H1 (cell line): ENCODE data around the gene HS6ST1. TPM values are rescaled to one million over a fixed set of nuclear protein-coding genes. Genes with fewer than 3 reads are reported as not detected.
"Not testable (repeated sequence)": the region's sequence is repeated elsewhere in the genome, so short reads cannot be mapped to it uniquely, and the experiment has no call there.

ENCODE experiments used
- CTCF ChIA-PET: fragments of 300-600 bp; sonication (Branson Sonifier 250); formaldehyde crosslinking; loops from one replicate; lab custom pipeline; 2021; ENCODE audit not compliant: partially characterized antibody; lab: Charles Lee
- POLR2A ChIA-PET: fragments of 300-600 bp; sonication (Branson Sonifier 250); formaldehyde crosslinking; loops from one replicate; lab custom pipeline; 2021; ENCODE audit warnings: inconsistent platforms; ENCODE audit not compliant: partially characterized antibody; lab: Charles Lee
- DNase-seq, 2 experiments: peaks; one replicate each; pipeline versions ENCODE4 v3.0.0 to v3.0.0-alpha.2; 2010 to 2022; ENCODE audit warnings: low spot score in 2 of 2, low read depth in 1 of 2, mixed read lengths in 1 of 2
- FAIRE-seq: peaks from 2 replicates; lab custom pipeline; 2011; peaks lifted over from hg19 to GRCh38; lab: Jason Lieb, UNC
- H2AFZ ChIP-seq: 2 replicates; pipeline ENCODE4 v1.8.1; 2012; ENCODE audit warnings: low read length, inconsistent platforms
- H2AK5ac ChIP-seq: 2 replicates; pipeline ENCODE4 v1.6.1; 2013; ENCODE audit warnings: low read depth, low read length
- H2BK120ac ChIP-seq: replicated peaks from 2 replicates; pipeline ENCODE3; 2013; ENCODE audit warnings: low read depth, low read length, inconsistent platforms
- H2BK12ac ChIP-seq: 2 replicates; pipeline ENCODE4 v1.6.1; 2013; ENCODE audit warnings: low read depth, low read length
- H2BK15ac ChIP-seq: 2 replicates; pipeline ENCODE4 v1.6.1; 2013; ENCODE audit warnings: low read length
- H2BK20ac ChIP-seq: 2 replicates; pipeline ENCODE4 v1.6.1; 2013; ENCODE audit warnings: low read length
- H2BK5ac ChIP-seq: 2 replicates; pipeline ENCODE4 v1.6.1; 2013; ENCODE audit warnings: low read depth, low read length
- H3K14ac ChIP-seq: 2 replicates; pipeline ENCODE4 v1.6.1; 2013; ENCODE audit warnings: inconsistent platforms; ENCODE audit not compliant: insufficient read length
- H3K18ac ChIP-seq: 2 replicates; pipeline ENCODE4 v1.6.1; 2013; ENCODE audit warnings: low read length; ENCODE audit errors: extremely low read depth
- H3K23ac ChIP-seq: 2 replicates; pipeline ENCODE4 v1.6.1; 2013; ENCODE audit warnings: inconsistent platforms; ENCODE audit not compliant: insufficient read length
- H3K23me2 ChIP-seq: 2 replicates; pipeline ENCODE4 v1.6.1; 2013; ENCODE audit warnings: low read depth, low read length
- H3K27ac ChIP-seq: 2 replicates; pipeline ENCODE4 v1.6.1; 2011; ENCODE audit warnings: low read depth, low read length, inconsistent platforms
- H3K27me3 ChIP-seq, 4 experiments: replicated peaks in 1 of 4; 1 replicate in 1 of 4; 2 replicates in 3 of 4; pipeline versions ENCODE4 v1.6.1 to v1.8.1; 2011 to 2013; ENCODE audit warnings: low read length in 3 of 4, mild to moderate bottlenecking in 3 of 4, inconsistent platforms in 2 of 4, mixed read lengths in 2 of 4, moderate library complexity in 1 of 4; ENCODE audit not compliant: control insufficient read depth in 3 of 4, insufficient read depth in 3 of 4; ENCODE audit errors: extremely low read depth in 1 of 4
- H3K36me3 ChIP-seq, 4 experiments: 2 replicates each; pipeline versions ENCODE4 v1.6.1 to v1.8.1; 2011 to 2013; ENCODE audit warnings: mild to moderate bottlenecking in 4 of 4, low read length in 3 of 4, moderate library complexity in 2 of 4, control low read depth in 1 of 4, inconsistent platforms in 1 of 4; ENCODE audit not compliant: insufficient read depth in 4 of 4, control insufficient read depth in 2 of 4
- H3K4ac ChIP-seq: replicated peaks from 2 replicates; pipeline ENCODE3; 2013; ENCODE audit warnings: low read length, low read depth, mixed read lengths, inconsistent platforms; ENCODE audit not compliant: insufficient read length
- H3K4me1 ChIP-seq, 4 experiments: replicated peaks in 1 of 4; 1 replicate in 1 of 4; 2 replicates in 3 of 4; pipeline versions ENCODE4 v1.6.1 to v1.8.1; 2011 to 2013; ENCODE audit warnings: low read length in 3 of 4, inconsistent platforms in 2 of 4, mixed read lengths in 1 of 4; ENCODE audit not compliant: insufficient read depth in 4 of 4, control insufficient read depth in 3 of 4
- H3K4me2 ChIP-seq, 2 experiments: 2 replicates each; pipeline versions ENCODE4 v1.6.1 to v1.8.1; 2011 to 2013; ENCODE audit warnings: low read depth in 2 of 2, low read length in 2 of 2, control low read depth in 1 of 2, inconsistent platforms in 1 of 2, mild to moderate bottlenecking in 1 of 2; ENCODE audit not compliant: insufficient read depth in 1 of 2
- H3K4me3 ChIP-seq, 4 experiments: fragments of 200-600, 300-600 bp in 1 of 4; sonication (generic), shearing (Covaris generic), sonication (Bioruptor Twin) in 1 of 4; 2 replicates each; pipeline versions ENCODE4 v1.5.1 to v1.8.1; 2011 to 2016; ENCODE audit warnings: low read length in 4 of 4, low read depth in 3 of 4, control low read depth in 2 of 4, inconsistent platforms in 2 of 4, mild to moderate bottlenecking in 2 of 4, mixed read lengths in 1 of 4, moderate library complexity in 1 of 4; ENCODE audit not compliant: insufficient read depth in 2 of 4; ENCODE audit errors: extremely low read depth in 1 of 4
- H3K56ac ChIP-seq: replicated peaks from 2 replicates; pipeline ENCODE3; 2013; ENCODE audit warnings: low read depth, mild to moderate bottlenecking, mixed read lengths, low read length, inconsistent platforms; ENCODE audit not compliant: insufficient read length
- H3K79me1 ChIP-seq: 2 replicates; pipeline ENCODE4 v1.6.1; 2013; ENCODE audit warnings: low read depth, low read length, control low read depth
- H3K79me2 ChIP-seq, 2 experiments: 2 replicates each; pipeline versions ENCODE4 v1.6.1 to v1.8.1; 2012 to 2013; ENCODE audit warnings: low read length in 2 of 2, mild to moderate bottlenecking in 2 of 2, inconsistent platforms in 1 of 2; ENCODE audit not compliant: insufficient read depth in 2 of 2, control insufficient read depth in 1 of 2
- H3K9ac ChIP-seq, 4 experiments: replicated peaks in 1 of 4; 1 replicate in 1 of 4; 2 replicates in 3 of 4; pipeline versions ENCODE4 v1.6.1 to v1.8.1; 2011 to 2013; ENCODE audit warnings: low read depth in 3 of 4, low read length in 3 of 4, control low read depth in 2 of 4, mild to moderate bottlenecking in 2 of 4, moderate library complexity in 2 of 4, inconsistent platforms in 1 of 4; ENCODE audit errors: extremely low read depth in 1 of 4
- H3K9me3 ChIP-seq, 2 experiments: 2 replicates each; pipeline versions ENCODE4 v1.6.1 to v1.8.1; 2012 to 2013; ENCODE audit warnings: mild to moderate bottlenecking in 2 of 2, moderate library complexity in 2 of 2, control low read depth in 1 of 2, inconsistent platforms in 1 of 2, low read depth in 1 of 2, low read length in 1 of 2, mixed read lengths in 1 of 2; ENCODE audit not compliant: insufficient read depth in 2 of 2
- H4K20me1 ChIP-seq, 2 experiments: replicated peaks in 1 of 2; 2 replicates each; pipeline versions ENCODE3 to v1.8.1; 2011 to 2013; ENCODE audit warnings: inconsistent platforms in 2 of 2, low read length in 2 of 2, mild to moderate bottlenecking in 1 of 2; ENCODE audit not compliant: insufficient read depth in 2 of 2, control insufficient read depth in 1 of 2
- H4K5ac ChIP-seq: 2 replicates; pipeline ENCODE4 v1.6.1; 2013; ENCODE audit warnings: low read length, low read depth, mixed read lengths, inconsistent platforms; ENCODE audit not compliant: insufficient read length
- H4K8ac ChIP-seq: 2 replicates; pipeline ENCODE4 v1.8.0; 2013; ENCODE audit warnings: mild to moderate bottlenecking, moderate library complexity, low read length, inconsistent platforms; ENCODE audit not compliant: insufficient read depth; ENCODE audit errors: extremely low read depth
- H4K91ac ChIP-seq: replicated peaks from 2 replicates; pipeline ENCODE3; 2013; ENCODE audit warnings: low read length, mixed read lengths, inconsistent platforms; ENCODE audit not compliant: insufficient read length
- whole genome bisulfite sequencing, 2 experiments: shearing (Covaris generic) in 1 of 2; methylation state at CpG; one replicate each; pipeline versions ENCODE4 v1.1.6 to v1.1.7; 2013 to 2015; ENCODE audit warnings: low lambda C conversion rate in 2 of 2, mixed read lengths in 2 of 2, inconsistent platforms in 1 of 2, low coverage in 1 of 2, missing lambda C conversion rate in 1 of 2; ENCODE audit not compliant: insufficient replicate concordance in 2 of 2, insufficient coverage in 1 of 2, insufficient read length in 1 of 2; ENCODE audit errors: extremely low coverage in 1 of 2, missing lambda C conversion rate in 1 of 2; 5-methylcytosine and 5-hydroxymethylcytosine counted together
- polyA plus RNA-seq, 7 experiments: library from polyadenylated mRNA; depleted of rRNA in 3 of 7; stranded (reverse) in 5 of 7; unstranded in 2 of 7; fragments of >200 nt in 5 of 7; fragments of 200-250 nt in 2 of 7; gene quantifications; 1 replicate in 5 of 7; 2 replicates in 1 of 7; 4 replicates in 1 of 7; pipeline versions ENCODE4 v1.2.1 to v1.2.3, GENCODE V29; 2011 to 2013; ENCODE audit warnings: missing spikeins in 2 of 7, mixed read lengths in 2 of 7
- total RNA-seq: library from RNA; stranded (reverse); fragmentation: NEBNext Ultra II Directional; extraction: Animal tissue kit (Norgen Biotek cat#: 25700); gene quantifications from 2 replicates; pipeline ENCODE4 v1.2.1, GENCODE V29; 2021

The HS6ST1 gene
- total and polyA plus RNA-seq, 2 of the 8 experiments (the other 6 are each of a cell fraction or from before 2014, with no cell fraction given) = 37.4 to 74.6 TPM

DNA sequence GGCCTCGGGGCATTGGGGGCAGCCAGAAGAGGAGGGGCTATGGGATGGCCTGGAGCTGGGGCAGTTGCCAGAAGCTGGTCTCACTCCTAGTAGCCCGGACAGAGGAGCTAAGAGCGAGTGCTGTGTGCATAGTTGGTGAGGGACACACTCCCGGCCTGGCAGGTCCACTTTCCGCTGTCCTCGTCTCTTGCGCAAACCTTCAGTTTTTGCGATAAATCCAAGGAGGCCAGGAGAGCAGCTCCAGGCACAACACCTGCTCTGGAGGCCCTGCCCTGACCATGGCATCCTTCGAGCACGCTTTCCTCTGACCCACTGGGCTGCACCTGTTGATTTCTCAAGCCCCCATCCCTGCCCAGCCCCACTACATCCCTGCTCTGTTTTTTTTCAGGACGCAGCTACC, 51.0 kb downstream of the HS6ST1 start:
- Histone ChIP-seq H3K79me2 (peaks cover 0 to 24% of the 10 kb centered on the region in 2 experiments; a peak in 1 of 4 replicates), H3K79me1 (peaks cover 12% of the 10 kb centered on the region), H4K20me1 (peaks cover 11 to 29% of the 10 kb centered on the region in 2 experiments)
- H3K56ac ChIP-seq, H2BK12ac ChIP-seq, H3K14ac ChIP-seq, H3K18ac ChIP-seq, H3K4me1 ChIP-seq, DNase-seq, H3K27ac ChIP-seq, H2AFZ ChIP-seq, H3K4ac ChIP-seq, H2AK5ac ChIP-seq, FAIRE-seq, CTCF ChIA-PET, H3K4me2 ChIP-seq, H2BK120ac ChIP-seq, H3K36me3 ChIP-seq, H3K4me3 ChIP-seq, H3K23ac ChIP-seq, H4K5ac ChIP-seq, H2BK20ac ChIP-seq, H4K91ac ChIP-seq, H3K27me3 ChIP-seq, H2BK5ac ChIP-seq, POLR2A ChIA-PET, H3K9me3 ChIP-seq, H3K23me2 ChIP-seq, H2BK15ac ChIP-seq, H3K9ac ChIP-seq, H4K8ac ChIP-seq: not testable (repeated sequence)
- 86% methylated on average over 11 of the region's 11 CpGs; no CpG with 5 or more reads in 1 of the 2 experiments for WGBS, 2 experiments

DNA sequence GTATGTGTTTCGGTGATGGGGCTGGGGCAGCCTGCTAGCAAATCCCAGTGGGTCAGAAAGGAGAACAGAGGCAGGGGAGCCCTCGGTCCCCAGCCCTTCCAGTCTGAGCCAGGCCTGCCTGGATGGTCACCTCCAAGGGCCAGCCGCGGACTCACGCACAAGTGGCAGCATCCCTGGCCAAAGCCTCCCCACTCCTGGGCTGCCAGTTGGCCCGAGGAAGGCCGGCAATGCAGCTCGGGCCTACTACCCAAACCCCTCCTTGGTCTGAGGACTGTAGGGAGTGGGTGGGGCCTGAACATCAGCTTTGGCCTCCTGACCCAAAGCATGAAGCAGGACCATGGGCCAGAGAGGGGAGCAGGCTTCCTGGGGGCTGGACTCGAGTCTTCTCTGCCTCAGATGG, 51.5 kb downstream of the HS6ST1 start:
- H3K18ac ChIP-seq, H3K36me3 ChIP-seq, H3K9ac ChIP-seq, H3K27ac ChIP-seq, H2AFZ ChIP-seq, CTCF ChIA-PET, H3K4me1 ChIP-seq, H3K23me2 ChIP-seq, H3K23ac ChIP-seq, H4K8ac ChIP-seq, H2BK120ac ChIP-seq, H3K9me3 ChIP-seq, H3K79me1 ChIP-seq, H3K56ac ChIP-seq, H2BK5ac ChIP-seq, H2AK5ac ChIP-seq, H3K4me3 ChIP-seq, H3K27me3 ChIP-seq, H2BK20ac ChIP-seq, FAIRE-seq, POLR2A ChIA-PET, H4K91ac ChIP-seq, H3K4me2 ChIP-seq, H2BK12ac ChIP-seq, H3K14ac ChIP-seq, H3K4ac ChIP-seq, H2BK15ac ChIP-seq, H4K5ac ChIP-seq: not testable (repeated sequence)
- peaks cover 0 to 21% of the 10 kb centered on the region in 2 experiments; a peak in 1 of 4 replicates for H3K79me2 ChIP-seq
- 96% methylated on average over 7 of the region's 9 CpGs; no CpG with 5 or more reads in 1 of the 2 experiments for WGBS, 2 experiments
- peaks cover 11 to 26% of the 10 kb centered on the region in 2 experiments for H4K20me1 ChIP-seq
- peak in 1 of 2 experiments; percentile 37 for DNase-seq
